Vagina (tissue), 2 donors: Measurements from ENCODE around the gene OGDHL.

Experiments
- POLR2A ChIP-seq, 2 donors: fragments of 450-650 bp; IDR thresholded peaks; one replicate each; pipeline ENCODE4 v1.6.1; 2017; ENCODE audit warnings: antibody characterized with exemption in 2 of 2, mild to moderate bottlenecking in 2 of 2, moderate library complexity in 2 of 2
- POLR2AphosphoS5 ChIP-seq, 2 donors: sonication (generic); formaldehyde crosslinking; IDR thresholded peaks; one replicate each; pipeline ENCODE4 v1.9.0; 2017; ENCODE audit warnings: antibody characterized with exemption in 2 of 2, mild to moderate bottlenecking in 2 of 2, low read depth in 1 of 2; ENCODE audit not compliant: insufficient read depth in 1 of 2

- TF ChIP-seq POLR2AphosphoS5 (IDR thresholded peaks at IDR 0.05; ENCODE audit: insufficient read depth in 1 of 2, low read depth in 1 of 2) (no peak), POLR2A (IDR thresholded peaks at IDR 0.05) (no peak)
These were observed 11.6 kb downstream of the OGDHL start for GRCh38 chr10:49750546-49750945.
